Fibroblast of the aortic adventitia (primary cell): ENCODE results near the gene CFAP61. TPM values are rescaled to one million over a fixed set of nuclear protein-coding genes. Genes with fewer than 3 reads are reported as not detected.

ENCODE experiments used
- DNase-seq: peaks from one replicate; pipeline ENCODE4 v3.0.0-alpha.2; 2010; ENCODE audit warnings: low read depth
- H3K4me3 ChIP-seq: 2 replicates; pipeline ENCODE4 v1.5.1; 2011; ENCODE audit warnings: low read depth, mild to moderate bottlenecking, control low read depth, low read length, moderate library complexity
- total RNA-seq: library from RNA; depleted of rRNA; stranded (reverse); fragments of >200 nt; gene quantifications from 2 replicates; pipeline ENCODE4 v1.2.3, GENCODE V29; 2012; ENCODE audit warnings: low replicate concordance
- TF ChIP-seq, protein P1 (sequence below): IDR thresholded peaks from 2 replicates; pipeline ENCODE4 v1.5.1; 2011; ENCODE audit warnings: mild to moderate bottlenecking, low read length, control low read depth, inconsistent platforms; ENCODE audit not compliant: insufficient read depth

The CFAP61 gene
- total RNA-seq, 1 donor = 0.18 TPM

- TF ChIP-seq, protein P1, sequence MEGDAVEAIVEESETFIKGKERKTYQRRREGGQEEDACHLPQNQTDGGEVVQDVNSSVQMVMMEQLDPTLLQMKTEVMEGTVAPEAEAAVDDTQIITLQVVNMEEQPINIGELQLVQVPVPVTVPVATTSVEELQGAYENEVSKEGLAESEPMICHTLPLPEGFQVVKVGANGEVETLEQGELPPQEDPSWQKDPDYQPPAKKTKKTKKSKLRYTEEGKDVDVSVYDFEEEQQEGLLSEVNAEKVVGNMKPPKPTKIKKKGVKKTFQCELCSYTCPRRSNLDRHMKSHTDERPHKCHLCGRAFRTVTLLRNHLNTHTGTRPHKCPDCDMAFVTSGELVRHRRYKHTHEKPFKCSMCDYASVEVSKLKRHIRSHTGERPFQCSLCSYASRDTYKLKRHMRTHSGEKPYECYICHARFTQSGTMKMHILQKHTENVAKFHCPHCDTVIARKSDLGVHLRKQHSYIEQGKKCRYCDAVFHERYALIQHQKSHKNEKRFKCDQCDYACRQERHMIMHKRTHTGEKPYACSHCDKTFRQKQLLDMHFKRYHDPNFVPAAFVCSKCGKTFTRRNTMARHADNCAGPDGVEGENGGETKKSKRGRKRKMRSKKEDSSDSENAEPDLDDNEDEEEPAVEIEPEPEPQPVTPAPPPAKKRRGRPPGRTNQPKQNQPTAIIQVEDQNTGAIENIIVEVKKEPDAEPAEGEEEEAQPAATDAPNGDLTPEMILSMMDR = no peak
- DNase-seq = no peak
- H3K4me3 ChIP-seq = no peak overlapping the region
Measured at GRCh38 chr20:20199361-20200160, 147.2 kb downstream of the CFAP61 start.

- no peak for DNase-seq
- H3K4me3 ChIP-seq = no peak overlapping the region
- TF ChIP-seq, protein P1 = no peak
Measured at GRCh38 chr20:20201124-20201523, 148.8 kb downstream of the CFAP61 start.

- TF ChIP-seq, protein P1 = no peak
- no peak for DNase-seq
- no peak overlapping the region for H3K4me3 ChIP-seq
Measured at GRCh38 chr20:20201639-20202038, 149.3 kb downstream of the CFAP61 start.

- no peak overlapping the region for H3K4me3 ChIP-seq
- DNase-seq = no peak
- TF ChIP-seq, protein P1 = no peak
Measured at GRCh38 chr20:20202768-20203167, 150.4 kb downstream of the CFAP61 start.

GRCh38 chr20:20203784-20204183 lies 151.5 kb downstream of the CFAP61 start:
- DNase-seq = no peak
- TF ChIP-seq, protein P1 = no peak
- no peak overlapping the region for H3K4me3 ChIP-seq

DNA sequence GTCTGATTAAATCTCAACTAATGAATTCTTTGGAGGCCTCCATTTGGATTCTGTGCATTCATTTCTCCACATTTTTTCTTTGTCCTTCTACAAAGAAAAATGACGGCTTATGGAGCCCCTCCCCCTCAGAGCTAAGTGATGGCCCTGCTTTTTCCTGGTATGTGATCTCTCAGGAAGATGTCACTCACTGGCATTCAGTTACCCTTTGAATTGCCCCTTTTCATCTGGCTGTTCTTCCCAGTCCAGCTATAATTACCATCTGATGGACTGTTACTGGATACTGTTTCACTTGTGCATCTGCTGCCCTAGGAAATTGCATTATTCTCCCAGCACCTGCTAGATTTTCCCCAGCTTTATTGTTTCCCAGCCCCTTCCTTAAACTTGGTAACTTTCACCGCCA lies 151.9 kb downstream of the CFAP61 start:
- H3K4me3 ChIP-seq = no peak overlapping the region
- TF ChIP-seq, protein P1 = no peak
- no peak for DNase-seq
